SK-N-SH (cell line): ENCODE data around the gene ARMH4.

Source experiments
- GATA2 ChIP-seq: sonication (generic); formaldehyde crosslinking; IDR thresholded peaks from 2 replicates; pipeline ENCODE4 v1.5.0; 2020; ENCODE audit warnings: mild to moderate bottlenecking, missing genetic modification reagents
- REST ChIP-seq: IDR thresholded peaks from 2 replicates; pipeline ENCODE4 v1.6.1; 2012; ENCODE audit warnings: mild to moderate bottlenecking, low read depth, low read length, moderate library complexity
- TF ChIP-seq, protein P1 (sequence below): fragments of 200-600 bp; sonication (generic); IDR thresholded peaks from 2 replicates; pipeline ENCODE4 v1.6.1; 2017; ENCODE audit warnings: antibody characterized with exemption, mild to moderate bottlenecking, moderate library complexity

- TF ChIP-seq, protein P1, sequence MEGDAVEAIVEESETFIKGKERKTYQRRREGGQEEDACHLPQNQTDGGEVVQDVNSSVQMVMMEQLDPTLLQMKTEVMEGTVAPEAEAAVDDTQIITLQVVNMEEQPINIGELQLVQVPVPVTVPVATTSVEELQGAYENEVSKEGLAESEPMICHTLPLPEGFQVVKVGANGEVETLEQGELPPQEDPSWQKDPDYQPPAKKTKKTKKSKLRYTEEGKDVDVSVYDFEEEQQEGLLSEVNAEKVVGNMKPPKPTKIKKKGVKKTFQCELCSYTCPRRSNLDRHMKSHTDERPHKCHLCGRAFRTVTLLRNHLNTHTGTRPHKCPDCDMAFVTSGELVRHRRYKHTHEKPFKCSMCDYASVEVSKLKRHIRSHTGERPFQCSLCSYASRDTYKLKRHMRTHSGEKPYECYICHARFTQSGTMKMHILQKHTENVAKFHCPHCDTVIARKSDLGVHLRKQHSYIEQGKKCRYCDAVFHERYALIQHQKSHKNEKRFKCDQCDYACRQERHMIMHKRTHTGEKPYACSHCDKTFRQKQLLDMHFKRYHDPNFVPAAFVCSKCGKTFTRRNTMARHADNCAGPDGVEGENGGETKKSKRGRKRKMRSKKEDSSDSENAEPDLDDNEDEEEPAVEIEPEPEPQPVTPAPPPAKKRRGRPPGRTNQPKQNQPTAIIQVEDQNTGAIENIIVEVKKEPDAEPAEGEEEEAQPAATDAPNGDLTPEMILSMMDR: no peak
- no peak for TF ChIP-seq REST
- no peak for TF ChIP-seq GATA2
Measured at GRCh38 chr14:57981817-57982560, 170.0 kb downstream of the ARMH4 start.
